ENCODE results near the gene CMTM3. TPM values are rescaled to one million over a fixed set of nuclear protein-coding genes. Genes with fewer than 3 reads are reported as not detected.
"Not testable (repeated sequence)": the region's sequence is repeated elsewhere in the genome, so short reads cannot be mapped to it uniquely, and the experiment has no call there.

CMTM3 gene
- total RNA-seq, 2 donors from 2014 or later, result 82.4 to 90.6 TPM

DNA sequence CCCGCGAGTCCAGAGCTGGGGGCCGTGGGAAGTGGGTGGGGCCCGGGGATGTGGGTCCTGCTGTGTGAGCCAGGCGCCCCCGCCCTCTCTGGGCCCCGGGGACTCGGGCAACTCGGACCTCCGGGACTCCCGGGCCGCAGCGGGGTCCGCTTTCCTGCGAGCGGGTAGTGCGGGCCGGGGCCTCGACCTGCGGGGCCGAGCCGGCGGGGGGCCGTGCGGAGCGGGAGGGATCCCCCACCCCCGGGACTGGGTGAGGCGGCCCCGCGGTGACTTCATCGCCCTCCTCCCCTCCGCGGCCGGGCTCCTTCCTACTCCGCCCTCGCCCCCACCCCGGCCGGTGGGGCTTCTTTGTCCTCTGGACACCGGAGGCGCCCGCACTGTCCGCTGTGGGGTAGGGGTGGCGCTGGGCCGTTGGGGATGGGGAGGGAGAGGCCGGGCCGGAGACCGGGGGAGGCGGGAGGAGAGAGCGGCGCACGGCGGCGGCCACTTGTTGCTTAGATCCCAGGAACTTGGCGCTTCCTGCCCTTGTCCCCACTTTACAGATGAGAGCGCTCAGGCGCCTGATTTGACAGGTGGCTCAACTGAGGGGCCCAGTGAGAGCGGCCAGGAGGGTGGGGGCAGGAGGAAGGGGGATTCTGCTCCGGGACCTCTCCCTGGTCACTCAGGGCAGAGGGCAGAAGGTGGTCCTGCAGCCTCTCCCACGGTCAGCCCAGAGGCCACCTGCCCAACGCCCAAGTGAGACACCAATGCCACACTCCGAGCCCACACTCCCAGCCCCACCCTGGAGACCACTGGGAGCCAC is 874 bp downstream of the CMTM3 start:
- DNase-seq (peak; percentile 65 to 71), ATAC-seq (replicated peaks in 1 of 2) (peak; percentile 34 to 43)
- no peaks in the 10 kb centered on the region for H3K27me3 Mint-ChIP-seq (ENCODE audit: low read depth)
- H3K27ac Mint-ChIP-seq, result peak overlapping the region; percentile 59
- H3K9me3 Mint-ChIP-seq, result peaks cover 2 to 6% of the 10 kb centered on the region in 2 donors
- peak overlapping the region; percentile 75 to 76 for H3K4me3 Mint-ChIP-seq
- peaks cover 13% of the 10 kb centered on the region in 2 donors for H3K36me3 Mint-ChIP-seq (ENCODE audit: insufficient read depth in 2 of 2)
- peaks cover 62% of the 10 kb centered on the region for H3K4me1 Mint-ChIP-seq (ENCODE audit: low read depth)

DNA sequence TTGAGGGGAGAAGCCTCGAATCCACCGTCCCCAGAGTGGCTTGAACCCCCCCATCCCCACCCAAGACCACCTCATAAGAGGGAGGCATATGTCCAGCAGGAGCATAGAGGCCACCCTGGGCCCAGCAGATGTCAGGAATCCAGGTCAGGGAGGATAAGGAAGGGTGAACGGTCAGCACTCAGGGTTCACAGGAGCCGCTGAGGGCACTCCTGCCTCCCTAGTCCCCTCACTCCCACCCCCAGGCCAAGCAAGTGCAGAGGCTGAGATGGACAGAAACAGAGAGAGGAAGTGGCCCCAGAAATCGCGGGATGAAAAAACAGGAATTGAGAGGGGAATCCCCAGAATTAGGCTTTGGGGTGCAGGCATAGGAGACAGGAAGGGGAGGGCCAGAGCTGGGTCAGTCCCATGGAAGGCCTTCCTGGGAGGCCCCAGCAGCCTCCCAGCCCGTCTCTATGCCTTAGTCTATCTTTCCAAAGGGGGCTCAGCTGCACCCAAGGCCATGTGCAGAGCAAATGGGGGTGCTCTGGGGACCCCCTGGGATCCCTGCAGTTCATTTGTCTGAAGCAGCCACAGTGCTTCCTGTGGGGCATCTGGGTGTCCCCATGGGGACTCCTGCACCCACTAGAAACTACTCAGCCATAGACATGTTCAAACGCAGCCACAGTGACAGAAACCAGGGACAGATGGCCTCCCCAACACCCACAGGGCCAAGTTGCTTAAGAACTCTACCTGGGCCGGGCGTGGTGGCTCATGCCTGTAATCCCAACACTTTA is 1.7 kb downstream of the CMTM3 start:
- H3K27me3 Mint-ChIP-seq (ENCODE audit: low read depth), result no peaks in the 10 kb centered on the region
- peaks cover 55% of the 10 kb centered on the region for H3K4me1 Mint-ChIP-seq (ENCODE audit: low read depth)
- ATAC-seq (replicated peaks in 1 of 2) (no peak), DNase-seq (no peak)
- no peaks in the 10 kb centered on the region for H3K9me3 Mint-ChIP-seq
- H3K27ac Mint-ChIP-seq, result peak overlapping the region; percentile 94
- peak overlapping the region; percentile 75 to 76 for H3K4me3 Mint-ChIP-seq
- H3K36me3 Mint-ChIP-seq (ENCODE audit: insufficient read depth in 2 of 2), result peaks cover 6 to 11% of the 10 kb centered on the region in 2 donors

DNA sequence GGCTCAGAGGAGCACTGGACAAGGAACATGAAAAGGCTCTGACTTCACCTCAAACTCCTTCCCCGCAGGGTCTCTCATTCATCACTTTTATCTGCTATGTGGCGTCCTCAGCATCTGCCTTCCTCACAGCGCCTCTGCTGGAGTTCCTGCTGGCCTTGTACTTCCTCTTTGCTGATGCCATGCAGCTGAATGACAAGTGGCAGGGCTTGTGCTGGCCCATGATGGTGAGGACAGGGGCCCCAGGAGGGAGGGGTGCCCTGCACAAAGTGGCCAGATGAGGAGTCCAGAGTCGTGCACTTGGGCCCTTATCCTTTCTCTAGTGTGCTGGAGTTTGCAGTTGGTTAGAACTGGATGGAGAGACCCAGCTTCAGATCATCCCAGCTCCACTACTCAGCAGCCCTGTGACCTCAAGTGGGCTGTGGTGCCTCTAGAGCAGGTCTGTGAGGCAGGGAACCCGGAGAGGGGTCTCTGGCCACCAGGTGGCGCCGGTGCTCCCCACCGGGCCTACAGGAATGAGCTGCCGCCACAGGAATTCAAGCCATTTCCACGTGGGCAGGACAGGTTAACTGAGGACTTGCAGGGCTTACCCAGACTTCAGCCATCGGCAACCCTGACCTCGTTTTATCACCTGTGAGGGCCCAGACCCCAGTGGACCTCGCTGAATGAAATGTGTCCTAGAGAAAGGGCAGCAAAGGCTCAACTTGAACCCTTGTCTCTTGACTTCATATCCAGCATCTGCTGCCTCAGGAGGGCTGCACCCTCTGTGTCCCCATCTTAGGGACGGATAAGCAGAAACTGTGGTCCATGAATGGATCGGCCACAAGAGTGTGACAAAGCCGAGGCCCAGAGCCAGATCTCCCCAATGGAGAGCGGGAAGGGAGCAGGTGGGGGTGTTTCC is 4.0 kb downstream of the CMTM3 start:
- Mint-ChIP-seq H3K9me3 (no peaks in the 10 kb centered on the region), H3K4me3 (peak overlapping the region; percentile 45 to 53), H3K27ac (peak overlapping the region; percentile 80), H3K36me3 (ENCODE audit: insufficient read depth in 2 of 2) (peaks cover 6 to 14% of the 10 kb centered on the region in 2 donors), H3K27me3 (ENCODE audit: low read depth) (no peaks in the 10 kb centered on the region), H3K4me1 (ENCODE audit: low read depth) (peaks cover 44% of the 10 kb centered on the region)
- ATAC-seq (replicated peaks in 1 of 2) (peak; percentile 34 to 39), DNase-seq (peak; percentile 85 to 89)

DNA sequence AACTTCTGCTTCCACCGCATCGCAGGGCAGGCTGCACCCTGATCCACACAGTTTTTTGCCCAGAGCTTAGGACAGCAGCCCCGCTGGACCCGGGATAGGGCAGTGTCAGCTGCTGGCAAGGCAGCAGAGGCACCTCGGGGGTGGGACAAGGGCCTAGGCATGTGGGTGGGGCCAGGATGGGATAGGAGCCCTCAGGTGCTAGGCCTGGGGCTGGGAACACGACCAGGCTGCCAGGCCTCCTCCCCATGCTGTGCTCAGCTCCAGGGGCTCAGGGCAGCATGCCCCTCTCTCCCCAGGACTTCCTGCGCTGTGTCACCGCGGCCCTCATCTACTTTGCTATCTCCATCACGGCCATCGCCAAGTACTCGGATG is 4.6 kb downstream of the CMTM3 start:
- ATAC-seq (replicated peaks in 1 of 2) (no peak), DNase-seq (no peak)
- H3K4me3 Mint-ChIP-seq, result no peak overlapping the region
- H3K36me3 Mint-ChIP-seq (ENCODE audit: insufficient read depth in 2 of 2), result peaks cover 3 to 14% of the 10 kb centered on the region in 2 donors
- H3K9me3 Mint-ChIP-seq, result no peaks in the 10 kb centered on the region
- H3K27ac Mint-ChIP-seq, result no peak overlapping the region
- H3K27me3 Mint-ChIP-seq (ENCODE audit: low read depth), result no peaks in the 10 kb centered on the region
- H3K4me1 Mint-ChIP-seq (ENCODE audit: low read depth), result peaks cover 38% of the 10 kb centered on the region

DNA sequence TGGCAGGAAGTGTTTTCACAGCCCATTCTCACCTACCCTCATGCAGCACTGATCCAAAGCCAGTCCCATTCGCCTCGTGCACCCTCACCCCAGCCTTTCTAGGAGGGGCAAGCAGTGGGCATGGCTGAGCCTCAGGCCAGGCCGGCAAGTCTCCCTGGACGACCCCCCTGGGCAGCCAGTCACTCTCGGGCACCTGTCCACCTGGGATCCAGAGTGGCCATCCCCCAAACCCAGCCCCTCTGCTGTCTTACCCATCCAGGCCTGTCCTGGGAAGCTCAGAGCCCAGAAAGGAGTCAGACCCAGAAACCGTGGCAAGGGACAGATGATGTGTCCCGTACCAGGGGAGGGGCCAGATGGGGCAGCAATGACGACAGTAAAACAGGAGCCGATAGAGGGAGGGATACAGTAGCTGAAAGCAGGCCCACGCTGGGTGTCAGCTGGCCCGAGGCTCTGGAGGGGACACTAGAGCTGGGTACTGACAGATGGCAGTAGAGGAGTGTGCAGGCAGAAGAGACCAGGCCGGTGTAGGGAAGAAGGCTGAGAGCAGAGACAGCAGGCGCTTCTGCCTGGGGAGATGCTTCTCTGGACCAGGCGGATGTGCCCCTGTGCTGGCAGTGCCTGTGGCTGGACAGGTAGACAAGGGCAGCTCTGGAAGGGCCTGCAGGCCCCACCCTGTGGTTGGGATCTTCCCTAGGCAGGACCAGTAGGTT is 5.8 kb downstream of the CMTM3 start:
- no peaks in the 10 kb centered on the region for H3K27me3 Mint-ChIP-seq (ENCODE audit: low read depth)
- H3K4me1 Mint-ChIP-seq (ENCODE audit: low read depth), result peaks cover 37% of the 10 kb centered on the region
- no peak overlapping the region for H3K4me3 Mint-ChIP-seq
- H3K36me3 Mint-ChIP-seq (ENCODE audit: insufficient read depth in 2 of 2), result peaks cover 3 to 11% of the 10 kb centered on the region in 2 donors
- H3K9me3 Mint-ChIP-seq, result no peaks in the 10 kb centered on the region
- no peak for DNase-seq
- H3K27ac Mint-ChIP-seq, result peak overlapping the region; percentile 7
- no peak for ATAC-seq (replicated peaks in 1 of 2)

DNA sequence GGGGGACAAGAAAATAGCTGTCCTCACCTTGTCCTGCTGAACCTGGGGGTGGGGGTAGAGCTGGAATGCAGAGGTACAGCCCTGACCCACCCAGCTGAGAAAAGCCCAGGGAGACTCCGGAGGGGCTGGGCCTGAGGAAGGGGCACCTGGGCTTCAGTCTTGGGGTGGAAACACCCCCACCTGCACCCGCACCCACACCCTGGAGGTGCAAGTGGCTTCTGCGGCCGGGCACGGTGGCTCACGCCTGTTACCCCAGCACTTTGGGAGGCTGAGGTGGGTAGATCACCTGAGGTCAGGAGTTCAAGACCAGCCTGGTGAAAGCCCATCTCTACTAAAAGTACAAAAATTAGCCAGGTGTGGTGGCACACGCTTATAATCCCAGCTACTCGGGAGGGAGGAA is 7.4 kb downstream of the CMTM3 start:
- not testable (repeated sequence) for DNase-seq; H3K27ac Mint-ChIP-seq; H3K27me3 Mint-ChIP-seq (ENCODE audit: low read depth); ATAC-seq (replicated peaks in 1 of 2); H3K9me3 Mint-ChIP-seq; H3K4me3 Mint-ChIP-seq
- peaks cover 3 to 11% of the 10 kb centered on the region in 2 donors for H3K36me3 Mint-ChIP-seq (ENCODE audit: insufficient read depth in 2 of 2)
- peaks cover 26% of the 10 kb centered on the region for H3K4me1 Mint-ChIP-seq (ENCODE audit: low read depth)

DNA sequence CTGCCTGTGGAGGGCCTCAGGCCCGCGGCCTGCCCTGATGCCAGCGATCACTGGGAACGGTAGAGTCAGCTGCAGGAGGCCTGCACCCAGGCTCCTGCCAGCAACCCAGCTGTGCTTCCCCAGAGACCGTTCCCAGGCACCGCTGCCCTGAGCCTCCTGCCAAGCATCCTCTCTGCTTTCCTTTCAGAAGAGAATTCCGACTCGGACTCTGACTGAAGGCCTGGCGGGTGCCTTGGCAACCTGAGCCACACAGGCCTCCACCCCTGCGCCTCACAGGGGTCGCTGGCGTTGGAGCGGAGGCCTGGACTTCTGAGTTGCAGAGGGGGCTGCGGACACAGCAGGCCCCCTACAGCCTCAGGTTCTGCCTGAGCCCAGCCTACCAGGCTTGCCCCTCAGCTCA is 7.9 kb downstream of the CMTM3 start:
- no peak overlapping the region for H3K4me3 Mint-ChIP-seq
- peaks cover 3 to 11% of the 10 kb centered on the region in 2 donors for H3K36me3 Mint-ChIP-seq (ENCODE audit: insufficient read depth in 2 of 2)
- no peak for ATAC-seq (replicated peaks in 1 of 2)

DNA sequence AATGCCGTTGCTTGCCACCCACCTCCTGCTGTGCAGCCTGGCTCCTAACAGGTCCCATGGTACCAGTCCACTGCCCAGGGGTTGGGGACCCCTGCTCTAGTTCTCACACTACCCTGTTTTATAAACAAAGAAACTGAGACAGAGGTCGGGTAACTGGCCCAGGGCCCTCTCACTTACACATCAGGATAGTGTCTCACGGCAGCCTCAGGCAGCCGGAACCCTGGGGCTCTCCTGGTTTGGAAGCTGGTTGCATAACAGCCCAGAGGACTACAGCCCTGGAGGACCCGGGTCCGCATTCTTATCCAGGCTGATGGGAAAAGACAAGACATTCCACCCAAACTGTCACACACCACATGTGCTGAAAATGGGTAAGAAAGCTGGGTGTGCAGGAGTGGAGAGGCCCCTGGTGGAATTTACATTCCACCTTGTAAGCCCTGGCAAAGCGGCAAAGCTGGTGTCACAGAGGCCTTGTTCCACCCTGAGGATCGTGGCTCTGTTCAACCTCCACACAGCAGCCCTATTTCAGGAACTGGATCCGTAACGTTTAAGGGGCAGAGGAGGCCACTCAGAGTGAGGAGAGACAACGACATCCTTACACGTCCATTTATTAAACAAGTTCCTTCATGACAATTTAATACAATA is 9.8 kb downstream of the CMTM3 start:
- peaks cover 5% of the 10 kb centered on the region for H3K4me1 Mint-ChIP-seq (ENCODE audit: low read depth)
- no peak overlapping the region for H3K27ac Mint-ChIP-seq
- DNase-seq, result no peak
- no peak for ATAC-seq (replicated peaks in 1 of 2)
- no peaks in the 10 kb centered on the region for H3K9me3 Mint-ChIP-seq
- H3K4me3 Mint-ChIP-seq, result no peak overlapping the region
- peaks cover 2 to 11% of the 10 kb centered on the region in 2 donors for H3K36me3 Mint-ChIP-seq (ENCODE audit: insufficient read depth in 2 of 2)
- no peaks in the 10 kb centered on the region for H3K27me3 Mint-ChIP-seq (ENCODE audit: low read depth)

More for the DNA sequence above, 7.9 kb downstream of the CMTM3 start:
- Mint-ChIP-seq H3K27me3 (ENCODE audit: low read depth) (no peaks in the 10 kb centered on the region), H3K4me1 (ENCODE audit: low read depth) (peaks cover 20% of the 10 kb centered on the region), H3K27ac (no peak overlapping the region), H3K9me3 (no peaks in the 10 kb centered on the region)
- DNase-seq, result no peak

DNA sequence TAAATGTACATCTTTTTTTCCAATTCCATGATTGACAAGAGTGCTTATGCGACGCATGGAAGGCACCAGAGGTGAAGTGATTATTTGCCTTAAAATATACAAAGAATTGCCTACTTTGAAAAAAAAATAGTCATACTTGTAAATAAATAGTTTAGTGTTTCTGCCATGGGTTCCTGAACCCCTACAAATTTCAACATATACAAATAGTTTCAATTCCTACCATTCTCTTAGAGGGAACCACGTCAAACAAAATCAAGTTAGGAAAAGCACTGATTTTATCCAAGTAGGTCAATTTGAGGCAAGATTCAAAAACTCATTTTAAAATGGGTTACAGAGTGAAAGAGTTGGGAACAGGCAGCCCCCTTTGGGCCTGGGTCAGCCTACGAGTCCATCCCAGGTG is 11.7 kb downstream of the CMTM3 start:
- Mint-ChIP-seq H3K27ac (no peak overlapping the region), H3K4me3 (no peak overlapping the region), H3K4me1 (ENCODE audit: low read depth) (no peaks in the 10 kb centered on the region), H3K9me3 (no peaks in the 10 kb centered on the region), H3K27me3 (ENCODE audit: low read depth) (no peaks in the 10 kb centered on the region), H3K36me3 (ENCODE audit: insufficient read depth in 2 of 2) (peaks cover 0 to 3% of the 10 kb centered on the region in 2 donors)
- no peak for ATAC-seq (replicated peaks in 1 of 2)
- DNase-seq, result no peak

DNA sequence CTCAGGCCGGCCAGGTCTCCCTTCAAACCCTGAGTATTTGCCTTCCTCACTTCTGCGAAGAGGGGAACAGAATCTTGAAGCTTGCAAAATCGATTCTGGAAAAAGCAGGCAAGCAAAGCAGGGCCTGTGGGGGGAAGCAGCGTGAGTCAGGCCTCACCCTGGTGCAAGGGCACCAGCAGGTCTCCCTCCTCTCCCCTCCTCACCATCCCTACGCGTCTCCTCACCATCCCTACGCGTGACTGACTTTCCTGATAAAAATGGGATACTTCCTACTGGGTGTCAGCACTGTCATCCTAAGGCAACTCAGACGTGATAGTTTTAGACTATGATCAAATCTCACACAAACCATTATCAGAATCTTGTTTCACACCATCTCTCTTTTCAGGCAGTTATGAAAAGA is 12.1 kb downstream of the CMTM3 start:
- ATAC-seq (replicated peaks in 1 of 2) (no peak), DNase-seq (no peak)
- no peaks in the 10 kb centered on the region for H3K9me3 Mint-ChIP-seq
- H3K27me3 Mint-ChIP-seq (ENCODE audit: low read depth), result no peaks in the 10 kb centered on the region
- H3K36me3 Mint-ChIP-seq (ENCODE audit: insufficient read depth in 2 of 2), result peaks cover 0 to 3% of the 10 kb centered on the region in 2 donors
- H3K27ac Mint-ChIP-seq, result no peak overlapping the region
- no peak overlapping the region for H3K4me3 Mint-ChIP-seq
- no peaks in the 10 kb centered on the region for H3K4me1 Mint-ChIP-seq (ENCODE audit: low read depth)

DNA sequence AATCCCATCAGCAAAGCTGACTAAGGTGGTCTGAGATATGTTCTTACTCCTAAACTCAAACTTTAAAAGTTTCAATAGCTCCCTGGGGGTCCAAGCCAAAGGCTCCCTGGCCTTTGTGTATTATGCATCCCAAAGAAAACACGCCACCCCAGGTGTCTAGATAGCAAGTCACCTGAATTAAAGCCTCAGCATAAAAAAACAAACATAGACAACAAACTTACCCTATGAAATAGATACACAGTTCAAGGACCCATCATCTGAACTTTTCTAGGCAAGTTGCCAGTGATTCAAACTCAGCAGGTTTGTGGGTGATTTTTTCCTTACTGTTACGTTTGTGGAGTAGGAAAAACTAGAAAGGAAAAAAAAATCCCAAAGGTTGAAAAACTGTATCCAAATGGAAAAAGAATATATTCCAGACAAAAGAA is 12.5 kb downstream of the CMTM3 start:
- no peaks in the 10 kb centered on the region for H3K27me3 Mint-ChIP-seq (ENCODE audit: low read depth)
- ATAC-seq (replicated peaks in 1 of 2) (no peak), DNase-seq (no peak)
- no peaks in the 10 kb centered on the region for H3K9me3 Mint-ChIP-seq
- no peak overlapping the region for H3K27ac Mint-ChIP-seq
- peaks cover 0 to 2% of the 10 kb centered on the region in 2 donors for H3K36me3 Mint-ChIP-seq (ENCODE audit: insufficient read depth in 2 of 2)
- H3K4me3 Mint-ChIP-seq, result no peak overlapping the region
- H3K4me1 Mint-ChIP-seq (ENCODE audit: low read depth), result no peaks in the 10 kb centered on the region

DNA sequence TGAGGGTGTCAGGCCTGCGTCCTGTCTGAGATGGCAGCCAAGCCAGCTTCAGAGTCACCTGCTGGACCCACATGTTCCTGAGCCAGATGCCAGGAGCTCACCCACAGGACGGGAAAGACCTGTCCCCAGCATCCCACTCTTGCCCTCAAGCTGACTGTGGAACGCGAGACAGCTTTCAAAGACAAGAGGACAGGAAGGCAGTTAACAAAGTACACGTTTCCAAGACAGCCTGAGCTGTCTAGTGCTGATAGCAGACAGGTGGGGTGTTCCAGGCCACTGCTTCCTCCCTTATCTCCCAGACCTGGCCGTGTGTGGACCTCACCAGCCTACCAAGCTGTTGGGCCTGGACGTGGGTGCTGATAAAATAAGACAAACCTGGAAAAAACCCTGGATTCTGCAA is 13.2 kb downstream of the CMTM3 start:
- Mint-ChIP-seq H3K9me3 (no peaks in the 10 kb centered on the region), H3K36me3 (ENCODE audit: insufficient read depth in 2 of 2) (no peaks in the 10 kb centered on the region), H3K4me1 (ENCODE audit: low read depth) (no peaks in the 10 kb centered on the region), H3K4me3 (no peak overlapping the region), H3K27ac (peak overlapping the region; percentile 16), H3K27me3 (ENCODE audit: low read depth) (no peaks in the 10 kb centered on the region)
- ATAC-seq (replicated peaks in 1 of 2) (no peak), DNase-seq (no peak)

Measured in activated T-cell treated with anti-CD3 and anti-CD28 coated beads, Interleukin-2, amount 50 U/mL, for 72 hours (primary cell).